Measurements from ENCODE around the gene RBPMS2. TPM values are rescaled to one million over a fixed set of nuclear protein-coding genes. Genes with fewer than 3 reads are reported as not detected.
A peak's percentile ranks its signal among the peaks of the same experiment; 100 is the strongest.

The RBPMS2 gene
- total and polyA plus RNA-seq, 2 of the 8 experiments (the other 6 are each of a cell fraction or from before 2014, with no cell fraction given): 55.8 to 238 TPM

DNA sequence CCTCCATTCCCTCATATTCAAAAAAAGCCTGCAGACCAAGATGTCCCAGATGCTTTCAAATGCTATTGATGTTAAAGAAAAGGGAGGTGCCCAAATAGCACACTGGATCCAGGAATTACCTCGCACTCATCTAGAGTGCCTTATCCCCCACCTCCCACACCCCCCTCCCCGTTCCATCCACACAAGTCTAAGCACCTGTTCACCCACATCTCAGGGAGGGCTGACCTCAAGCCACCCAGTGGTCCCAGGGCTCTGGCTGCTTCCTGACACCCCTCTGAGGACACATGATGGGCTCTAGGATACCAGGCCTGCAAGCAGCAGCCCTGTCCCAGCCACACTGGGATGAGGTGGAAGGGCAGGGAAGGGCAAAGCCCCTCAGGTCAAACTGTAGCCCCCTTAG lies 4.8 kb downstream of the RBPMS2 start:
- Histone ChIP-seq H2BK12ac (ENCODE audit: low read depth, low read length) (no peak overlapping the region), H3K4me1 (replicated peaks in 1 of 4; ENCODE audit: control insufficient read depth in 3 of 4, insufficient read depth in 4 of 4, low read length in 3 of 4) (peaks cover 19 to 30% (median 24%) of the 10 kb centered on the region in 4 experiments), H3K23ac (ENCODE audit: insufficient read length) (no peak overlapping the region), H2AFZ (ENCODE audit: low read length) (no peak overlapping the region), H3K27me3 (replicated peaks in 1 of 4; ENCODE audit: control insufficient read depth in 3 of 4, extremely low read depth in 1 of 4, insufficient read depth in 3 of 4, low read length in 3 of 4) (no peaks in the 10 kb centered on the region), H3K4me2 (ENCODE audit: insufficient read depth in 1 of 2, low read depth in 2 of 2, low read length in 2 of 2) (peak overlapping the region; percentile 18 to 94; a peak in 3 of 4 replicates), H2BK15ac (ENCODE audit: low read length) (no peak overlapping the region), H3K18ac (ENCODE audit: extremely low read depth, low read length) (no peak overlapping the region), H4K5ac (ENCODE audit: insufficient read length, low read depth, low read length) (no peak overlapping the region), H2BK120ac (replicated peaks; ENCODE audit: low read depth, low read length) (no peak overlapping the region), H2AK5ac (ENCODE audit: low read depth, low read length) (no peak overlapping the region), H4K91ac (replicated peaks; ENCODE audit: insufficient read length, low read length) (no peak overlapping the region), H4K8ac (ENCODE audit: extremely low read depth, insufficient read depth, low read length) (no peak overlapping the region), H3K4me3 (ENCODE audit: extremely low read depth in 1 of 4, insufficient read depth in 2 of 4, low read depth in 3 of 4, low read length in 4 of 4) (no peak overlapping the region; a peak in 1 of 8 replicates), H3K36me3 (ENCODE audit: control insufficient read depth in 2 of 4, insufficient read depth in 4 of 4, low read length in 3 of 4) (0 out of 8 replicates have a peak, but pooled peaks cover 0 to 5% (median 0%) of the 10 kb centered on the region in 4 experiments), H3K4ac (replicated peaks; ENCODE audit: insufficient read length, low read depth, low read length) (no peak overlapping the region), H3K79me2 (ENCODE audit: control insufficient read depth in 1 of 2, insufficient read depth in 2 of 2, low read length in 2 of 2) (peaks cover 65 to 96% of the 10 kb centered on the region in 2 experiments), H3K9me3 (ENCODE audit: insufficient read depth in 2 of 2, low read depth in 1 of 2, low read length in 1 of 2) (no peaks in the 10 kb centered on the region), H2BK5ac (ENCODE audit: low read depth, low read length) (no peak overlapping the region), H3K27ac (ENCODE audit: low read depth, low read length) (no peak overlapping the region), H2BK20ac (ENCODE audit: low read length) (no peak overlapping the region), H4K20me1 (replicated peaks in 1 of 2; ENCODE audit: control insufficient read depth in 1 of 2, insufficient read depth in 2 of 2, low read length in 2 of 2) (peaks cover 10 to 16% of the 10 kb centered on the region in 2 experiments), H3K23me2 (ENCODE audit: low read depth, low read length) (peaks cover 14% of the 10 kb centered on the region), H3K14ac (ENCODE audit: insufficient read length) (no peak overlapping the region), H3K79me1 (ENCODE audit: low read depth, low read length) (peaks cover 10% of the 10 kb centered on the region; the same call in 1 of the 2 replicates), H3K56ac (replicated peaks; ENCODE audit: insufficient read length, low read depth, low read length) (no peak overlapping the region), H3K9ac (replicated peaks in 1 of 4; ENCODE audit: extremely low read depth in 1 of 4, low read depth in 3 of 4, low read length in 3 of 4) (no peak overlapping the region)
- ChIA-PET POLR2A (ENCODE audit: partially characterized antibody) (interaction anchor here (0.9 to 3.8 kb wide), 8 partner anchors 9 to 49 kb away, joined by 3 to 46 read pairs (median 6); no protein-coding TSS in a partner anchor), CTCF (ENCODE audit: partially characterized antibody) (interaction anchor here (0.7 to 46.3 kb wide), 2 partner anchors 41 to 79 kb away, joined by 4 to 883 read pairs; no protein-coding TSS in a partner anchor)
- FAIRE-seq: no peak
- 66% methylated on average over 2 of the region's 2 CpGs; no CpG with 5 or more reads in 1 of the 2 experiments for WGBS, 2 experiments (ENCODE audit: extremely low coverage in 1 of 2, insufficient coverage in 1 of 2, insufficient read length in 1 of 2, insufficient replicate concordance in 2 of 2, low coverage in 1 of 2, low lambda C conversion rate in 2 of 2, missing lambda C conversion rate in 1 of 2)
- no peak for DNase-seq (ENCODE audit: low read depth in 1 of 2, low spot score in 2 of 2)
- TF ChIP-seq GTF2F1 (IDR thresholded peaks at IDR 0.05; ENCODE audit: borderline replicate concordance, low read depth, low read length) (no peak), CREB1 (IDR thresholded peaks at IDR 0.05) (no peak), ASH2L (IDR thresholded peaks at IDR 0.05; ENCODE audit: low read length) (no peak), CTBP2 (IDR thresholded peaks at IDR 0.05; ENCODE audit: borderline replicate concordance, insufficient read depth, insufficient read length, low read length) (no peak), SUZ12 (IDR thresholded peaks at IDR 0.05; ENCODE audit: low read length) (no peak), RBBP5 (IDR thresholded peaks at IDR 0.05; ENCODE audit: borderline replicate concordance, low read depth, low read length) (no peak), CHD1 (IDR thresholded peaks at IDR 0.05; ENCODE audit: low read depth, low read length) (no peak), TAF7 (optimal IDR thresholded peaks at IDR 0.05; ENCODE audit: borderline replicate concordance, low read depth, low read length) (no peak), HDAC2 (IDR thresholded peaks at IDR 0.05; ENCODE audit: borderline replicate concordance in 1 of 2, low read depth in 2 of 2, low read length in 2 of 2) (no peak), RFX5 (IDR thresholded peaks at IDR 0.05; ENCODE audit: borderline replicate concordance, low read depth, low read length) (no peak), HDAC6 (IDR thresholded peaks at IDR 0.05; ENCODE audit: low read depth, low read length) (no peak), RXRA (IDR thresholded peaks at IDR 0.05; ENCODE audit: insufficient read depth, low read depth, low read length) (no peak), YY1 (IDR thresholded peaks at IDR 0.05; ENCODE audit: low read depth, low read length) (no peak), SIX5 (IDR thresholded peaks at IDR 0.05; ENCODE audit: low read depth, low read length) (no peak)

All from H1 (cell line).